Measurements from ENCODE around the gene TMEM154.

The TMEM154 gene

DNA sequence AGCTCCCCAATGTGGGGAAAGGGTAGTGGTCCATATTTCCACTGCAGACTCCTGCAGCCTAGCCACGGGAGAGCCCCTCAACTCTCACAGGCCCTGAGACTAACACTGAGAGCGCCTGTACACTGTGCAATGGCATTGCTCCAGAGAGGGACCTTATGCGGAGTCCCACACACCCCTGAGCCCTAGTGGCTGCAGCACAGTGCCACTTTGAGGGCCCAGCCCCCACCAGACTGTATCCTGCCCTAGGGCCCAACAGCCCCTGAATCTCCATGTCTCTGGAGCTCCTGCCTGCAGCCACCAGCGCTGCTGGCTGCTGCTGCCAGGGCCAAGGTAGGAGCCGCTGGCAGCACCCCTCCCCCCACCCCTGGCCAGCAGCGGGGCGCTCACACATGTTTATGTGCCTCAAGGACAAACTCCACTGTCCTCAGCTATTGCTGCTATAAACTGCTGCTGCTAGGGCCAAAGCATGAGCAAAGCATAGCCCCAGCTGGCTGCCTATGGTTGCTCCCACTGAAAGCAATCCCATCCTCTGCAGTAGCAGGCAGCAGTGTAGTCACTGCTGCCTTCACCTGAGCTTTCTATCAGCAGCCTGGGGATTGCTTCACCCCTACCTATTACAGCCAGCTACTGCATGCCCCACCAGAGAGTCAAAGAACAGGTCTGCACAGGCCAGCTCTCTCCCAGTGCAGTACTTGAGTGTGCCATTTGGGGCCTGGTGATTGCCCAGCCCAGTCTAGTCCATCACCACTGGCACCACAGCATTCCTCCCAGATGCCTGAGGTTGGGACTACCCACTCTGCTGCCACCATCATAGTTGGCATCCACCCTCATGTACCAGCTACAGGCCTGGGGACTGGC is 24.3 kb downstream of the TMEM154 start:
- peaks cover 12% of the 10 kb centered on the region for H3K9me3 Mint-ChIP-seq
- no peaks in the 10 kb centered on the region for H3K27me3 Mint-ChIP-seq
- peaks cover 19% of the 10 kb centered on the region for H3K4me1 Mint-ChIP-seq
- H3K36me3 Mint-ChIP-seq (ENCODE audit: insufficient read depth) = peaks cover 8% of the 10 kb centered on the region
- ATAC-seq (replicated peaks; ENCODE audit: extremely low read depth, poor library complexity, severe bottlenecking) (no peak), DNase-seq (ENCODE audit: low spot score in 2 of 2) (no peak)
- peak overlapping the region; percentile 69 for H3K27ac Mint-ChIP-seq (ENCODE audit: low read depth)
- no peak overlapping the region for H3K4me3 Mint-ChIP-seq

DNA sequence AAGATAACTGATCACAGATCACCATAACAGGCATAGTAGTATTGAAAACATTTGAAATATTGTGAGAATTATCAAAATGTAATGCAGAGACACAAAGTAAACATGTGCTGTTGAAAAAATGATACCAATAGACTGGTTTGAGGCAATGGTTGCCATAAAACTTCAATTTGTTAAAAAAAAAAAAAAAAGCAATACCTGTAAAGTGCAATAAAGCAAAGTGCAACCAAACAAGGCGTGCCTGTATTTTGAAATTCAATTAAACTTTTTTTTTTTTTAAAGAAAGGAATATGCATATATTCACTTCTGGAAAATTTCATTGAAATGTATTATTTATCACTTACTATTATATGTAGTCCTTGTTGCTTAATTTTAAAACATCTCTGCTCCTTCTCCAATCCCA is 27.7 kb downstream of the TMEM154 start:
- Mint-ChIP-seq H3K36me3 (ENCODE audit: insufficient read depth) (peaks cover 3% of the 10 kb centered on the region), H3K9me3 (peaks cover 6% of the 10 kb centered on the region), H3K27me3 (no peaks in the 10 kb centered on the region), H3K27ac (ENCODE audit: low read depth) (no peak overlapping the region), H3K4me3 (no peak overlapping the region), H3K4me1 (peaks cover 17% of the 10 kb centered on the region)
- DNase-seq (ENCODE audit: low spot score in 2 of 2) (no peak), ATAC-seq (replicated peaks; ENCODE audit: extremely low read depth, poor library complexity, severe bottlenecking) (no peak)

DNA sequence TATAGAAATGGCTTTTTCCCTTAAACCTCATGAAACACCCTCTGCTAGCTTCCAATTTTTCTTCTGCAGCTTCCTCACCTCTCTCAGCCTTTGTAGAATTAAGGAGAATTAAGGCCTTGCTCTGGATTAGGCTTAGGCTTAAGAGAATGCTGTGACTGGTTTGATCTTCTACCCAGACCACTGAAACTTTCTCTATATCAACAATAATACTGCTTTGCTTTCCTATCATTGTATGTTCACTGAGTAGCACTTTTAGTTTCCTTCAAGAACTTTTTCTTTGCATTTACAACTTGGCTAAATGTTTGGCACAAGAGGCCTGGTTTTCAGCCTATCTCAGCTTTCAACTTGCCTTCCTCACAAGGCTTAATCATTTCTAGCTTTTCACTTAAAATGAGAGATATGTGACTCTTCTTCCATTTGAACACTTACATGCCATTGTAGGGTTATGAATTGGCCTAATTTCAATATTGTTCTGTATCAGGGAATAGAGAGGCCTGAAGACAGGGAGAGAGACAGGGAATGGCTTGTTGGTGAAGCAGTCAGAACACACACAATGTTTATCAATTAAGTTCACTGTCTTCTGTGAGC is 28.2 kb downstream of the TMEM154 start:
- no peak for DNase-seq (ENCODE audit: low spot score in 2 of 2)
- Mint-ChIP-seq H3K4me1 (peaks cover 15% of the 10 kb centered on the region), H3K36me3 (ENCODE audit: insufficient read depth) (no peaks in the 10 kb centered on the region), H3K9me3 (peaks cover under 1% of the 10 kb centered on the region), H3K27ac (ENCODE audit: low read depth) (no peak overlapping the region), H3K4me3 (no peak overlapping the region), H3K27me3 (no peaks in the 10 kb centered on the region)
- ATAC-seq (replicated peaks; ENCODE audit: extremely low read depth, poor library complexity, severe bottlenecking) = no peak

DNA sequence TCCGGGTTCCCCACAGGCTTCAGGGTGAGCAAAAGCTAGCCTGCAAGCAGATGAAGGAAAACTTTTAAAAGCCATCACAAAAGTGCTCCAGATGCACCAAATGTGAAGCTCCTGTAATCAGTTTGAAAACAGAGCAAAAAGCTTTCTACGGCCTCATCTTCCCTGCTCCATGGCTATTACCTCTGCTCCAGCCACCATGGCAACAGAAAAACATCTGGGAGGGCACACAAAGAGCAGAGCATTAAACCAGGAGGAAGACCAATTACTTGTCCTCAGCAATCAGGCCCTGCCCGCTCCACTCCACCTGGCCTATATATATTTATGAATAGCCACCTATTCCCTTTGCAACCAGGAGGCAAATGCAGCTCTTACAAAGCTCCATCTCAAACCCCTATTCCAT is 33.6 kb downstream of the TMEM154 start:
- H3K9me3 Mint-ChIP-seq = no peaks in the 10 kb centered on the region
- peaks cover 7% of the 10 kb centered on the region for H3K36me3 Mint-ChIP-seq (ENCODE audit: insufficient read depth)
- ATAC-seq (replicated peaks; ENCODE audit: extremely low read depth, poor library complexity, severe bottlenecking) (no peak), DNase-seq (ENCODE audit: low spot score in 2 of 2) (no peak)
- H3K4me3 Mint-ChIP-seq = no peak overlapping the region
- peak overlapping the region; percentile 38 for H3K27ac Mint-ChIP-seq (ENCODE audit: low read depth)
- H3K4me1 Mint-ChIP-seq = peaks cover 20% of the 10 kb centered on the region
- no peaks in the 10 kb centered on the region for H3K27me3 Mint-ChIP-seq

DNA sequence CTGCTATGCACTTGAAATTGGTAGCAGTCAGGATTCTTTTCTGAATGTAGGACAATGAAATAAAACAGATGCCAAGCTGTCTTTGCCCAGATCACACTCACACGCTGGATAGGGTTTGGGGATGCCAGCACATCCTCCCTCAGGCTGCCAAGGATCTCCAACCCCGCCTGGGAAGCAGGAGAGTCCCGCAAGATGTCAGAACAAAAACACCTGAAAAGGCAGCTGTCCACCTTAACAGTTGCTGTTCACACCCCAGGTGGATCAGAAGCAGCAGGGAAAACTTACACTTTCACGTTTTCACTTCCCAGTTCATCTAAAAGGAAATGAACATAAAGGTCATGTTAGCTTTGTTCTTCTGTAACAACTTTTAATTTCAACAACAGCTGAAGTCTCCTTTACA is 35.7 kb downstream of the TMEM154 start:
- Mint-ChIP-seq H3K36me3 (ENCODE audit: insufficient read depth) (peaks cover 9% of the 10 kb centered on the region), H3K4me1 (peaks cover 20% of the 10 kb centered on the region), H3K27me3 (no peaks in the 10 kb centered on the region), H3K27ac (ENCODE audit: low read depth) (peak overlapping the region; percentile 85), H3K9me3 (no peaks in the 10 kb centered on the region), H3K4me3 (no peak overlapping the region)
- ATAC-seq (replicated peaks; ENCODE audit: extremely low read depth, poor library complexity, severe bottlenecking) (no peak), DNase-seq (ENCODE audit: low spot score in 2 of 2) (no peak)

DNA sequence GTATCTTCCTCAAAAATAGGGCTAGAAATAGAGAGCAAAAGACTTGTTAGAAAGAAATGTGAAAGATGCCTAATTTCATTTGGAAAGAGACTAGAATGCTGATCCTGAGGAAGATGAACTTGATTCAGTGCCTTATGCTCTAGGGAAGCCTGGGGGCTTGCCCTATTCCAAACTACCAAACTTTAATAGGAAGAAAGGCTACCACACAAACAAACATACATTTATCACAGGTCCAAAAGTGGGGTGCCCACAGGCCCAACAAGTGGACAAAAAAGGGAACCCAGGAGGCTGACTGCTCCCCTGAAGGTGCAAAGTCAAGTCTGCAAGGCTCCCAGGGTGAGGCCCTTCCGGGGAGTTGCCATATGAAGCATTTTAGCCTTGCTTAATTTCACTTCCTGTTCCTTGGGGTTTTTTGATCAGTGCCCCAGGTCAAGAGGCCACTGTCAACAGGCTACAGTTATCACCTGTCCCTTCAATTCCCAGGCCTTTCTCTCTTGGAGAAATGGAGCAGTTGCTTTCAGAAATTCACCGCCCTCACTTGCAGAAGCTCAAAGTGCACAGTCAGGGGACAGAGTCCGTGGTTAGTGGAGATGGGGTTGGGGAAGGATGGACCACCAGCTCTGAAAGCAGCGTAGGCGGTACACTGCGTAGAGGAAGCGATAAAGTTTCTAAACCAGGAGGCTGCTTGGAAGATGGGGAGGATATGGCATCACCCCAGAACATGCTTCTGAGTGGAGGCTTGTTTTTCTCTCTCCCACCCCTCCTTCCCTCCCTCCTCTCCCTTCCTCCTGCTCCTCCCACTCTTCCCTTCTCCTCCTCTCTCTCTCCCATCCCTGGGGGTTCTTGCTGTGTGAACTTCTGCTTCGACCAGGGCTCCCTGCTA is 36.4 kb downstream of the TMEM154 start:
- Mint-ChIP-seq H3K36me3 (ENCODE audit: insufficient read depth) (peaks cover 9% of the 10 kb centered on the region), H3K27ac (ENCODE audit: low read depth) (peak overlapping the region; percentile 85), H3K9me3 (no peaks in the 10 kb centered on the region), H3K4me1 (peaks cover 20% of the 10 kb centered on the region), H3K4me3 (no peak overlapping the region), H3K27me3 (no peaks in the 10 kb centered on the region)
- peak; percentile 66 for ATAC-seq (replicated peaks; ENCODE audit: extremely low read depth, poor library complexity, severe bottlenecking)
- no peak for DNase-seq (ENCODE audit: low spot score in 2 of 2)

DNA sequence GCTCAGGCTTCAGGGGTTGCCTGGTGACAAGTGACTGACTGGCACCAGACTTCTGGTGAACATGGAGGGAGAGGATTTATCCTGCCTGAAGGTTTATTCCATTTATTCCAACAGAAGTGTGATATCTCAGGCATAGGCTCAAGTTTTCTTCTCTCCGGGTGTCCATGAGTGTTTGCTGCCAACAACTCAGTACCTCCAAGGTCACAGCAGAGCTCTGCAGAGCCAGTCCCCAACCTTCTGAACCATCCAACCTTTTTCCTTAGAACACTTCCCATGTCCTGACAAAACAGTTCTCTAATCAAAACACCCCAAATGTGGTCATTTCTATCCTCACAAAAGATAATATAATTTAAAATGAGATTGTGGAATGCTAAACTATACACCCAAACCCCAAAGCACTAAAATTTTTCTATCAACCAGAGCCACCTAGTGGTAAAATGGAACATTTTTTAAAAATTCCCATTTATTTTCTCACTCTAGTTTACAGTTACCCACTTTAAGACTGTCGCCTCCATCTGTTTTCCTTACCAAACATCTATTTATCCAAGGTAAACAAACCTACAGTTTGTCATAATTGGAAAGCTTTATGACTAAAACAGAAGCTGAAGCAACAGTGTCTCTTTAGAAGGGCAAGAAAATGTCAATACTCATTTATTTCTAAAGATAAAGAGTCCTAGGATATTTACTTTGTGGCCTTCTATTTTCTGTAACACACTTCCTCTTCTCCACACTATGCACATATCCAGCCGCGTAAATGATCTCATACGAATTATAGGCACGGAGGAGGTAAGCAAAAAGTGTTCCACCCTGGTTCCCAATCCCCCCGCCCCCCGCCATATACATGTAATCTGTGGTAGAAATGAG is 39.5 kb downstream of the TMEM154 start:
- Mint-ChIP-seq H3K36me3 (ENCODE audit: insufficient read depth) (peaks cover 16% of the 10 kb centered on the region), H3K27ac (ENCODE audit: low read depth) (no peak overlapping the region), H3K9me3 (no peaks in the 10 kb centered on the region), H3K4me3 (no peak overlapping the region), H3K4me1 (peaks cover 15% of the 10 kb centered on the region), H3K27me3 (no peaks in the 10 kb centered on the region)
- no peak for ATAC-seq (replicated peaks; ENCODE audit: extremely low read depth, poor library complexity, severe bottlenecking)
- DNase-seq (ENCODE audit: low spot score in 2 of 2) = no peak

DNA sequence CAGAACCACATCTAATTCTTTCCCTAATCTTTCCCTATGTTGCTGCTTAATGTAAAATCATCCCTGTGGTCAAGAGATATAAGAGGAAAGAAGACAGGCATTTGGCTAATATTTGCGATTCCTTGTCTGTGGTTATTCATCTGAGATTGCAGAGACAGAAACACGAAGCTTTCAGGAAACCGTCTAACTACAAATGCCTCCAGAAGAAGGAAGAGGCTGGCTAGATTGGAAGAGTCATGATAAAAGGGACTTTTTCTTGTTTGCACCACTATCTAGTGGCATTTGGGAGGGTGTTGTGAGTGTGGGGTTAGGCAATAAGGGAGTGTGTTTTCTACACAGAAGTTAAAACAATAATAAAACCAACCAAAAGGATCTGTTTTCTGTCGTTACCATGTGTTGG is 43.9 kb downstream of the TMEM154 start:
- no peak overlapping the region for H3K27ac Mint-ChIP-seq (ENCODE audit: low read depth)

DNA sequence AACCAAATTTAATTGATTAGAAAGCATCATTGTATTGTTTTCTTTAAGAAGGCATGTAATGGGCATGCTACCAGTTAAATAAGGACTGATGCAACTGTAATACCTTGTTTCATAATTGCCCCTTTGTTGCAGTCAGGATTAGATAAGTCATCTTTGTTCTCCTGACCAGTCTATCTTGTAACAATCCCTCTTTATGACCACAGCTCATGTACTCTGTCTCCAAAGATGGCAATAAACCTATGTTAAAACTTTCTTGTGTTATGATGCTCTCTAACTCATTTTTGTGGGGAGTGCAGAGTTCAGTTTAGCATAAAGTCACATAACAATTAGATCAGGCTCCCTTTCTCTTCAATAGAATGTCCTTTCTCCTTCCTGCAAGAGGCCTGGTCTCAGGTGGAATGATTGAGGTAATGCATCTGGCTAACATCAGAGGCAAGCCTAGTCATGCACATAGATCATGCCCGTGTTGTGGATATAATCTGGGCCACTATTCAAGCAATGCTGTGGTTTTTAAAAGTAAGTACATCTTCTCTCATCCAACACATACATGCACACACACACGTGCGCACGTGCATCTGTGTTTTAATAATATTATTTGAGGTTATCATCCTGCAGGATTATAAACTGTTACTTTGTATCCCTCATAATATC is 45.6 kb downstream of the TMEM154 start:
- Mint-ChIP-seq H3K27me3 (no peaks in the 10 kb centered on the region), H3K9me3 (no peaks in the 10 kb centered on the region), H3K36me3 (ENCODE audit: insufficient read depth) (peaks cover 16% of the 10 kb centered on the region), H3K4me1 (no peaks in the 10 kb centered on the region), H3K27ac (ENCODE audit: low read depth) (no peak overlapping the region), H3K4me3 (no peak overlapping the region)
- ATAC-seq (replicated peaks; ENCODE audit: extremely low read depth, poor library complexity, severe bottlenecking) (no peak), DNase-seq (ENCODE audit: low spot score in 2 of 2) (no peak)

More for the DNA sequence above, 43.9 kb downstream of the TMEM154 start:
- DNase-seq (ENCODE audit: low spot score in 2 of 2) (no peak), ATAC-seq (replicated peaks; ENCODE audit: extremely low read depth, poor library complexity, severe bottlenecking) (no peak)
- Mint-ChIP-seq H3K9me3 (no peaks in the 10 kb centered on the region), H3K36me3 (ENCODE audit: insufficient read depth) (peaks cover 17% of the 10 kb centered on the region), H3K4me1 (no peaks in the 10 kb centered on the region), H3K4me3 (no peak overlapping the region), H3K27me3 (no peaks in the 10 kb centered on the region)

DNA sequence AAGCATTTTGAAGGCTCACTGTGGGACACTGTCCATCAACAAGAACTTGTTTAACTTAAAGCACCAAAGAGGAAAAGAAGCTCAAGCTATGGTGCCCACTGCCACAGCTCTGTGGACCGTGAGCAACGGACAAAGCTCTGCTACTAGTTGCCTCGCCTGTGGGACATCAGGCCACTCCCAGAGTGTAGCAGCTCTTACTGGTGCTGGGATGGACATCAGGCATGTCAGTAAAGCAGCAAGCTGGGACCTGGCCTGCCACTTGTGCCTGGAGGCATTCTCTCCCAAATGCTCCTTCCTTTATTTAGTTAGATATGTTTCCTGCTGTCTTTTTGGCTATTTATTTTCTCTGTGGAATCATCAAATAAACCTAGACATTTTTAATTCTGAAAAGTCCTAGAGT is 46.7 kb downstream of the TMEM154 start:
- Mint-ChIP-seq H3K4me3 (no peak overlapping the region), H3K9me3 (no peaks in the 10 kb centered on the region), H3K27me3 (no peaks in the 10 kb centered on the region), H3K36me3 (ENCODE audit: insufficient read depth) (peaks cover 18% of the 10 kb centered on the region), H3K27ac (ENCODE audit: low read depth) (no peak overlapping the region), H3K4me1 (no peaks in the 10 kb centered on the region)
- DNase-seq (ENCODE audit: low spot score in 2 of 2) (no peak), ATAC-seq (replicated peaks; ENCODE audit: extremely low read depth, poor library complexity, severe bottlenecking) (no peak)

DNA sequence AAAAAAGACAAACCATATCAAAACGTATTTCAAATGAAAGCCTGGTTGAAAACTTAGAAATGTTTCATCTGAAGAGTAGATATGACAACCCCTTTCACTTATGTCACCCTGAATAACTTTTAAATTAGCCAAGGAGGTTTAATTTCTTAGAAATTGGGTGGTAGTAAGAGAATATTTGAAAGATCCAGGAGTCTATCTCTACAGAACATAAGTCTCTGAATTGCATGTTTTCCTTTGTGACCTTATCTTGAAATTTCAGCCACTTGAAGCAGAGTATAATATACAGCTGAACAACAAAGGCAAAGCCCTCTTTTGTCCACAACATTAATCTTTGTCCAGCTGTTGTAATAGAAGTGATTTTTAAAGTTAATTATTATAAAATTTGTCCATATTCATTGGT is 49.5 kb downstream of the TMEM154 start:
- no peaks in the 10 kb centered on the region for H3K27me3 Mint-ChIP-seq
- H3K9me3 Mint-ChIP-seq = no peaks in the 10 kb centered on the region
- DNase-seq (ENCODE audit: low spot score in 2 of 2) (no peak), ATAC-seq (replicated peaks; ENCODE audit: extremely low read depth, poor library complexity, severe bottlenecking) (no peak)
- H3K4me1 Mint-ChIP-seq = no peaks in the 10 kb centered on the region
- peaks cover 12% of the 10 kb centered on the region for H3K36me3 Mint-ChIP-seq (ENCODE audit: insufficient read depth)
- H3K4me3 Mint-ChIP-seq = no peak overlapping the region
- H3K27ac Mint-ChIP-seq (ENCODE audit: low read depth) = no peak overlapping the region
